Upper lobe of left lung (tissue), 4 donors: ENCODE data around the gene KCTD1.

Source experiments
- CTCF ChIP-seq, 6 experiments: fragments of 450-650 bp in 4 of 6; fragments of 200-600 bp in 2 of 6; sonication (generic) in 2 of 6; IDR thresholded peaks; one replicate each; pipeline ENCODE4 v1.5.1; 2016 to 2019; ENCODE audit warnings: antibody characterized with exemption in 6 of 6
- EP300 ChIP-seq, 4 donors: sonication (generic); formaldehyde crosslinking; IDR thresholded peaks; one replicate each; pipeline ENCODE4 v1.5.1; 2017; ENCODE audit warnings: antibody characterized with exemption in 4 of 4, control low read depth in 2 of 4
- POLR2AphosphoS5 ChIP-seq, 2 donors: sonication (generic); formaldehyde crosslinking; IDR thresholded peaks; one replicate each; pipeline ENCODE4 v1.5.1; 2017; ENCODE audit warnings: antibody characterized with exemption in 2 of 2

GRCh38 chr18:26418225-26418624 is 130.1 kb downstream of the KCTD1 start:
- no peak for TF ChIP-seq EP300 (IDR thresholded peaks at IDR 0.05)
- no peak for TF ChIP-seq CTCF (IDR thresholded peaks at IDR 0.05)
- no peak for TF ChIP-seq POLR2AphosphoS5 (IDR thresholded peaks at IDR 0.05)
